ENCODE data around the gene GPI. TPM values are rescaled to one million over a fixed set of nuclear protein-coding genes. Genes with fewer than 3 reads are reported as not detected.

Gene GPI
- total RNA-seq, 5 donors from 2014 or later (not counting 1 experiment from before 2014, with no cell fraction given) = 108 to 132 (median 126) TPM

DNA sequence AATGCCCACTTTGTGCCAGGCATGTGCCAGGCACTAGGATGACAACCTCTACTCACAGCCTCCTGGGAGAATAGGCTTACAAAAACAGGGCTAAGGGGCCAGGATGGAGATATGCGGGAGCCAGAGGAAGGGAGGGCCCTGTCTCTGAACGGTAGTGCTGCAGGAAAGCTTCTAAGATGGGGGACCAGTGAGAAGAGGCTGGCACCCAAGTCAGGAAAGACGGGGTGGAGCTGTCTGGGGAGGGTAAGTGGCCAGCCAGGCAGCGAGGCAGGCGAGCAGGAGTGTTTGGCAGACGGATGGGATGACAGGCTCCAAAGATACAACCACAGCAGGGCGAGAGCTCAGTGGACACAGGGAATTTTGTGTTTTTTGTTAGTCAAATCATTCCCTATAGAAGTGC, 44.7 kb upstream of the GPI start:
- Histone ChIP-seq H3K4me3 (ENCODE audit: control insufficient read depth in 1 of 2, extremely low read depth in 1 of 2, low read length in 1 of 2) (no peak overlapping the region), H3K9me3 (no peaks in the 10 kb centered on the region), H3K27ac (ENCODE audit: low read length) (no peak overlapping the region), H3K36me3 (ENCODE audit: control insufficient read depth in 2 of 2, extremely low read depth in 1 of 2, insufficient read depth in 1 of 2, low read length in 1 of 2) (peaks cover 5 to 35% of the 10 kb centered on the region in 2 donors), H3K4me1 (ENCODE audit: control insufficient read depth in 1 of 2, extremely low read depth in 1 of 2, insufficient read depth in 2 of 2, low read length in 2 of 2) (peaks cover 27 to 32% of the 10 kb centered on the region in 2 experiments), H3K27me3 (replicated peaks in 1 of 2; ENCODE audit: control insufficient read depth in 2 of 2, extremely low read depth in 1 of 2, insufficient read depth in 2 of 2, low read length in 1 of 2) (no peaks in the 10 kb centered on the region)
- no peak overlapping the region for H3K4me3 Mint-ChIP-seq
- no peaks in the 10 kb centered on the region for H3K9me3 Mint-ChIP-seq
- peaks cover 28% of the 10 kb centered on the region for H3K36me3 Mint-ChIP-seq
- CTCF ChIA-PET = interaction anchor here (0.6 to 0.9 kb wide), 4 partner anchors 16 to 212 kb away, joined by 3 to 4 read pairs (median 4); no protein-coding TSS in a partner anchor
- peaks cover 42 to 47% (median 43%) of the 10 kb centered on the region in 3 donors for H3K4me1 Mint-ChIP-seq
- POLR2A ChIA-PET = interaction anchor here (0.6 kb wide), 2 partner anchors 116 to 184 kb away, joined by 3 to 4 read pairs; no protein-coding TSS in a partner anchor
- DNase-seq (no peak), ATAC-seq (replicated peaks in 1 of 4) (no peak)
- H3K27me3 Mint-ChIP-seq = no peaks in the 10 kb centered on the region
- H3K27ac Mint-ChIP-seq = peak overlapping the region; percentile 27 to 41
- 80% methylated on average over 5 of the region's 7 CpGs for WGBS (ENCODE audit: insufficient coverage)

DNA sequence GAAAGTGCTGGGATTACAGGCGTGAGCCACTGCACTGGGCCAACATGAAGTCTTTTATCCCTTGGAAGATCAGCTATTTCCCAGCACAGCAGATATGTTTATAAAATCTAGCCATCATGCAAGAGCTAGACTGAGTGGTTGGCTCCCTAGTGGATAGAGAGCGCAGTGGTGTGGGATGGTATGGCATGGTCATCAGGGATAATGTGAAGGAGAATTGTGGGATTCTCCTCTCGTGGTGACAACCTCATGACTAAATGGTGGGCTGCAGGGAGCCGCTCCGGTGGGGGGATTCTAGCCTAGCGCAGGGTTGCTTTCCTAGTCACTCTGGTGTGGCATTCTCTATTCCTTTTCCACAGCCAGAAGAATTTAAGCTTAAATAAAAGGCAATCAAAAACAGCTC, 43.3 kb upstream of the GPI start:
- no peak overlapping the region for H3K4me3 Mint-ChIP-seq
- Histone ChIP-seq H3K9me3 (no peaks in the 10 kb centered on the region), H3K36me3 (ENCODE audit: control insufficient read depth in 2 of 2, extremely low read depth in 1 of 2, insufficient read depth in 1 of 2, low read length in 1 of 2) (peaks cover 5 to 44% of the 10 kb centered on the region in 2 donors), H3K27ac (ENCODE audit: low read length) (no peak overlapping the region), H3K4me1 (ENCODE audit: control insufficient read depth in 1 of 2, extremely low read depth in 1 of 2, insufficient read depth in 2 of 2, low read length in 2 of 2) (peaks cover 21 to 23% of the 10 kb centered on the region in 2 experiments), H3K27me3 (replicated peaks in 1 of 2; ENCODE audit: control insufficient read depth in 2 of 2, extremely low read depth in 1 of 2, insufficient read depth in 2 of 2, low read length in 1 of 2) (no peaks in the 10 kb centered on the region), H3K4me3 (ENCODE audit: control insufficient read depth in 1 of 2, extremely low read depth in 1 of 2, low read length in 1 of 2) (no peak overlapping the region)
- peaks cover 35% of the 10 kb centered on the region for H3K36me3 Mint-ChIP-seq
- no peaks in the 10 kb centered on the region for H3K27me3 Mint-ChIP-seq
- CTCF ChIA-PET = interaction anchor here in 1 of 2 donors (0.6 kb wide), 1 partner anchor 173 kb away, joined by 4 read pairs; no protein-coding TSS in a partner anchor
- POLR2A ChIA-PET = interaction anchor here in 1 of 2 donors (0.5 kb wide), 1 partner anchor 51 kb away, joined by 7 read pairs; no protein-coding TSS in a partner anchor
- H3K27ac Mint-ChIP-seq = no peak overlapping the region
- peaks cover 31 to 38% (median 33%) of the 10 kb centered on the region in 3 donors for H3K4me1 Mint-ChIP-seq
- ATAC-seq (replicated peaks in 1 of 4) = no peak
- no peaks in the 10 kb centered on the region for H3K9me3 Mint-ChIP-seq
- WGBS (ENCODE audit: insufficient coverage) = 93% methylated on average over 2 of the region's 6 CpGs
- DNase-seq = no peak

DNA sequence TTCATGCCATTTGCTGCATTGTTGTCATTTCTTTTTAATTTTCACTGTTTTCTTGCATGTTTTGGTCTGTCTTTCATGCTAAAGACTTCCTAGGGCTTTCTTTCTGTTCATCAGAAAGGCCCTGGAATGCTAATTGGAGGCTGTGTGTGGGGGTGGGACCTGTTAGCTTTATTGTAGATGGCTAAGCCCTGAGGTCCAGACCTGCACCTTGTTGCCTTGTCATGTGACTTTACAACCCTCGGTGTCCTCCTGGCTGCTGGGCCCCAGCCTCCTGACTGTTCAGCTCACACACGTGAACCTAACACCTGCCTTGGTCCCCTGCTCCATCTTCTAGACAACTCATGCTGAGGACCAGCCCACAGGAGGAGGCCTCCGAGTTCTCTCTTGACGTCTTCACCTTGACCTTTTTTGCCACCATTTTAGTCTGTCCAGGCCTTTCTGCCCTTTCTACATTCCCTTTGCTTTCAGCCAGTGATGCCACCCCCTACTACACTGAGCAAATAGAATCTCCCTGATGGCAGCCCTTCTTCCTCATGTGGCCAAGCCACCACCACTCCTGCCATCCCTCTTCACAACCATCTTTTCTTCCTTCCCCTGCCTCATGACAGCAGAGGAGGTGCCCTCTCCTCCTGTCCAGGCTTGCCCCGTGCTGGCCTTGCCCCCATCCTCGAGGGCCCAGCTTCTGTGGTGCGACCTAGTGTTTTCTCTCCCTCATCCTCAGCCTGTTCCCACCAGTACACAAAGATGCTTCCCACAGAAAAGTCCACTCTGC, 41.4 kb upstream of the GPI start:
- POLR2A ChIA-PET = no interaction called here
- ATAC-seq (replicated peaks in 1 of 4) (no peak), DNase-seq (no peak)
- H3K36me3 ChIP-seq (ENCODE audit: control insufficient read depth in 2 of 2, extremely low read depth in 1 of 2, insufficient read depth in 1 of 2, low read length in 1 of 2) = peaks cover 5 to 60% of the 10 kb centered on the region in 2 donors
- H3K27ac Mint-ChIP-seq = no peak overlapping the region
- H3K9me3 ChIP-seq = no peaks in the 10 kb centered on the region
- CTCF ChIA-PET = interaction anchor here in 1 of 2 donors (0.6 kb wide), 1 partner anchor 17 kb away, joined by 3 read pairs; no protein-coding TSS in a partner anchor
- H3K27me3 Mint-ChIP-seq = no peaks in the 10 kb centered on the region
- H3K27me3 ChIP-seq (replicated peaks in 1 of 2; ENCODE audit: control insufficient read depth in 2 of 2, extremely low read depth in 1 of 2, insufficient read depth in 2 of 2, low read length in 1 of 2) = no peaks in the 10 kb centered on the region
- peaks cover 45% of the 10 kb centered on the region for H3K36me3 Mint-ChIP-seq
- no peaks in the 10 kb centered on the region for H3K9me3 Mint-ChIP-seq
- H3K4me1 Mint-ChIP-seq = peaks cover 12 to 19% (median 14%) of the 10 kb centered on the region in 3 donors
- WGBS (ENCODE audit: insufficient coverage) = 92% methylated on average over 6 of the region's 7 CpGs
- no peak overlapping the region for H3K4me3 ChIP-seq (ENCODE audit: control insufficient read depth in 1 of 2, extremely low read depth in 1 of 2, low read length in 1 of 2)
- no peak overlapping the region for H3K27ac ChIP-seq (ENCODE audit: low read length)
- peaks cover 3 to 5% of the 10 kb centered on the region in 2 experiments for H3K4me1 ChIP-seq (ENCODE audit: control insufficient read depth in 1 of 2, extremely low read depth in 1 of 2, insufficient read depth in 2 of 2, low read length in 2 of 2)
- H3K4me3 Mint-ChIP-seq = no peak overlapping the region

DNA sequence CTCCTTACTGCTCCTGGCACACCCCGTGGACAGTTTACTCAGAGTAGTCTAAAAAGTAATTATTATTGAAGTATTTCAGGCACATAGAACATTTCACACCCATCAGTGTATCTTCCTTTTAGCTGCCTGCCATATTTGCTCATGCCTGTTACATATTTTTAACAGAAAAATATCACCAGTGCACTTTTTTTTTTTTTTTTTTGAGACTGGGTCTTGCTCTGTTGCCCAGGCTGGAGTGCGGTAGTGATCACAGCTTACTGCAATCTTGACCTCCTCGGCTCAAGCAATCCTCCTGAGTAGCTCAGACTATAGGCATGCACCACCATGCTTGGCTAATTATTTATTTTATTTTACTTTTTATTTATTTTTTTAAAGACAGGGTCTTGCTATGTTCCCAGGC, 40.7 kb upstream of the GPI start:
- ChIA-PET POLR2A (interaction anchor here in 1 of 2 donors (0.7 kb wide), 1 partner anchor 75 kb away, joined by 6 read pairs; no protein-coding TSS in a partner anchor), CTCF (interaction anchor here in 1 of 2 donors (0.6 kb wide), 1 partner anchor 18 kb away, joined by 3 read pairs; no protein-coding TSS in a partner anchor)
- H3K27ac ChIP-seq (ENCODE audit: low read length) = no peak overlapping the region
- no peak overlapping the region for H3K4me3 ChIP-seq (ENCODE audit: control insufficient read depth in 1 of 2, extremely low read depth in 1 of 2, low read length in 1 of 2)
- no peak overlapping the region for H3K4me3 Mint-ChIP-seq
- no peaks in the 10 kb centered on the region for H3K9me3 Mint-ChIP-seq
- H3K36me3 ChIP-seq (ENCODE audit: control insufficient read depth in 2 of 2, extremely low read depth in 1 of 2, insufficient read depth in 1 of 2, low read length in 1 of 2) = peaks cover 10 to 67% of the 10 kb centered on the region in 2 donors
- no peaks in the 10 kb centered on the region for H3K9me3 ChIP-seq
- WGBS (ENCODE audit: insufficient coverage) = no CpG with 5 or more reads among the region's 3 CpGs
- H3K27me3 Mint-ChIP-seq = no peaks in the 10 kb centered on the region
- H3K36me3 Mint-ChIP-seq = peaks cover 48% of the 10 kb centered on the region
- no peak overlapping the region for H3K27ac Mint-ChIP-seq
- H3K4me1 ChIP-seq (ENCODE audit: control insufficient read depth in 1 of 2, extremely low read depth in 1 of 2, insufficient read depth in 2 of 2, low read length in 2 of 2) = no peaks in the 10 kb centered on the region
- DNase-seq (no peak), ATAC-seq (replicated peaks in 1 of 4) (no peak)
- peaks cover 7 to 12% (median 9%) of the 10 kb centered on the region in 3 donors for H3K4me1 Mint-ChIP-seq
- no peaks in the 10 kb centered on the region for H3K27me3 ChIP-seq (replicated peaks in 1 of 2; ENCODE audit: control insufficient read depth in 2 of 2, extremely low read depth in 1 of 2, insufficient read depth in 2 of 2, low read length in 1 of 2)

DNA sequence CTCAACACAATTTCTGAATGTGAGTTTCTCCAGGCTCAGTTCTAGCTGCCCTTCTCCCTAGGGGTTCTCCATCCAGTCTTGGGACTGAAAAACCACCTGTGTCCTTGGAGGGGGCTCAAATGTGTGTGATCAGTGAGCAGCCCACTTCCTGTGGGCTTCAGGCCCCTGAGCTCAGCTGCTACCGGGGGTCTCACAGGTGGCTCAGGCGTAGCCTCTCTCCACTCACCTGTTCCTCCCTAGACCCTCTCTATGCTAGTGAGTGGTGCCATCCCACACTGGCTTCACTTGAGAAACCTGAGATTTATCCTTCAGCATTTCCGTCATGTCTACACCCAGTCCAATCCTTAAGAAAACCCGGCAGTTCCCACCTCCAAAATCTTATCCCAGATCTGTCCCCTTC, 39.8 kb upstream of the GPI start:
- no peak overlapping the region for H3K4me3 ChIP-seq (ENCODE audit: control insufficient read depth in 1 of 2, extremely low read depth in 1 of 2, low read length in 1 of 2)
- DNase-seq = no peak
- ChIA-PET CTCF (interaction anchor here in 1 of 2 donors (1.0 kb wide), 1 partner anchor 11 kb away, joined by 3 read pairs; no protein-coding TSS in a partner anchor), POLR2A (no interaction called here)
- H3K36me3 Mint-ChIP-seq = peaks cover 43% of the 10 kb centered on the region
- H3K27me3 ChIP-seq (replicated peaks in 1 of 2; ENCODE audit: control insufficient read depth in 2 of 2, extremely low read depth in 1 of 2, insufficient read depth in 2 of 2, low read length in 1 of 2) = no peaks in the 10 kb centered on the region
- H3K9me3 ChIP-seq = no peaks in the 10 kb centered on the region
- peaks cover 2 to 8% (median 4%) of the 10 kb centered on the region in 3 donors for H3K4me1 Mint-ChIP-seq
- H3K4me3 Mint-ChIP-seq = no peak overlapping the region
- H3K27me3 Mint-ChIP-seq = no peaks in the 10 kb centered on the region
- H3K27ac ChIP-seq (ENCODE audit: low read length) = no peak overlapping the region
- H3K4me1 ChIP-seq (ENCODE audit: control insufficient read depth in 1 of 2, extremely low read depth in 1 of 2, insufficient read depth in 2 of 2, low read length in 2 of 2) = no peaks in the 10 kb centered on the region
- WGBS (ENCODE audit: insufficient coverage) = 100% methylated on average over 3 of the region's 4 CpGs
- no peak overlapping the region for H3K27ac Mint-ChIP-seq
- peaks cover 15 to 71% of the 10 kb centered on the region in 2 donors for H3K36me3 ChIP-seq (ENCODE audit: control insufficient read depth in 2 of 2, extremely low read depth in 1 of 2, insufficient read depth in 1 of 2, low read length in 1 of 2)
- H3K9me3 Mint-ChIP-seq = no peaks in the 10 kb centered on the region
- no peak for ATAC-seq (replicated peaks in 1 of 4)

DNA sequence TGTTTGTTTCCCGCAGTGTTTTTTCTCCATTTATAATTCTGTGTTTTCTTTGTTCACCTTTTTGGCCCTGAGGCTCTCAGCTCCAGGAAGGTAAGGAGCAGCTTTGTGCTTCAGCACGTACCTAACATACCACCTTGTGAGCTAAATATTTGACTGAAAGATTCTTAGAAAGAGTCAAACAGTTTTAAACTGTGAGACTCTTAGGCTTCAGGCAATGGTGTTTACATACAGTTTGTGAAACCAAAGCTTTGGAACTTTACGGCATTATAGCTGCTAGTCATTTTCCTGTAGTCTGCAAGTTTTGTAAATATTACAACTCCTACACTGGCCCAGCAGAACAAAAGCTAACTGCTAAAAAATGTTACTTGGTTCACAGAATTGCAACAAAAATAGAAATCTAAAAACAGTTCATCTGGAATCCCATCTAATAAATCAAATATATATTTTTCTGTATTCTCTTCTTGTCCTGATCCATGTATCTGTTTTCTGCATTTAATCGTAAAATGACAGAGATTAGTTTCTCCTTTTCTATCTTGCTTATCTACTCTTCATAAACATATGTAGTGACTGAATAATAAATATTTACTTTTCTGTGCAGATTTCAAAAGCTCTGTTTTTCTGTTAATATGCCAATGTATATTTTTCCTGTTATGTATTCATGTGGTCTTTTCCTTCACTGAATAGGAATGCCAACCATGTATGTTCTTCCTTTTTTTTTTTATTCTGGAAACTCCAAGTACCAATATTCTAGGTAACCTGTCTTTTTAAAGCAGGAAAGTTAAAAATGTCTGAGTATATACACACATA, 38.8 kb upstream of the GPI start:
- ChIA-PET CTCF (interaction anchor here (0.5 to 1.0 kb wide), 5 partner anchors 12 to 1139 kb away, joined by 3 to 8 read pairs (median 3); no protein-coding TSS in a partner anchor), POLR2A (no interaction called here)
- no peaks in the 10 kb centered on the region for H3K9me3 Mint-ChIP-seq
- H3K4me1 ChIP-seq (ENCODE audit: control insufficient read depth in 1 of 2, extremely low read depth in 1 of 2, insufficient read depth in 2 of 2, low read length in 2 of 2) = no peaks in the 10 kb centered on the region
- H3K4me3 Mint-ChIP-seq = no peak overlapping the region
- ATAC-seq (replicated peaks in 1 of 4) = no peak
- no CpG with 5 or more reads among the region's 4 CpGs for WGBS (ENCODE audit: insufficient coverage)
- H3K27me3 ChIP-seq (replicated peaks in 1 of 2; ENCODE audit: control insufficient read depth in 2 of 2, extremely low read depth in 1 of 2, insufficient read depth in 2 of 2, low read length in 1 of 2) = no peaks in the 10 kb centered on the region
- no peak overlapping the region for H3K27ac ChIP-seq (ENCODE audit: low read length)
- H3K27me3 Mint-ChIP-seq = no peaks in the 10 kb centered on the region
- no peaks in the 10 kb centered on the region for H3K9me3 ChIP-seq
- H3K4me1 Mint-ChIP-seq = peaks cover 2 to 8% (median 2%) of the 10 kb centered on the region in 3 donors
- DNase-seq = no peak
- peaks cover 19 to 75% of the 10 kb centered on the region in 2 donors for H3K36me3 ChIP-seq (ENCODE audit: control insufficient read depth in 2 of 2, extremely low read depth in 1 of 2, insufficient read depth in 1 of 2, low read length in 1 of 2)
- peaks cover 44% of the 10 kb centered on the region for H3K36me3 Mint-ChIP-seq
- H3K4me3 ChIP-seq (ENCODE audit: control insufficient read depth in 1 of 2, extremely low read depth in 1 of 2, low read length in 1 of 2) = no peak overlapping the region
- H3K27ac Mint-ChIP-seq = no peak overlapping the region
